A673 (cell line): Measurements from ENCODE around the gene RNGTT.

Experiments
- EZH2 ChIP-seq: fragments of 200-600 bp; sonication (generic); IDR thresholded peaks from 2 replicates; pipeline ENCODE4 v1.6.1; 2017; ENCODE audit warnings: borderline replicate concordance, low read depth, mild to moderate bottlenecking, mixed read lengths, antibody characterized with exemption, low read length; ENCODE audit not compliant: poor library complexity, severe bottlenecking
- TF ChIP-seq, protein P1 (sequence below): fragments of 300-800, 200-600 bp; sonication (generic); conservative IDR thresholded peaks from 2 replicates; pipeline ENCODE4 v1.5.1; 2017; ENCODE audit warnings: low read depth, mild to moderate bottlenecking, antibody characterized with exemption, low read length, moderate library complexity, mixed read lengths

DNA sequence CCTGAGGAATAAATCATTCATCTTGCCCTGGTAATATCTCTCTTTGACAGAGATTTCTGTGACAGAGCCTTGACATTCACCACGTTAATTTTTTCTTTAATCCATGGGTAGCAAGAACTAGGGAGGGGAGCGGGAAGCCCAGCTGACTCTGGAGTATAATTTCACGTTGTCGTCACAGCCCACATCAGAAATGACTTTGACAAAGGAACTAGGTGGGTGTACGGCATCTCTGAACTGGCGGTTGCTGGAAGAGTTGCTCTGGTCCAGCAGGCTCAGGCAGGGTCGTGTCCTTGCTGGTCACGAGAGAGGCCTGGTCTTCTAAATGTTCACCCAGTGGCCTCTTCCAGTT lies 400.2 kb downstream of the RNGTT start:
- TF ChIP-seq, protein P1, sequence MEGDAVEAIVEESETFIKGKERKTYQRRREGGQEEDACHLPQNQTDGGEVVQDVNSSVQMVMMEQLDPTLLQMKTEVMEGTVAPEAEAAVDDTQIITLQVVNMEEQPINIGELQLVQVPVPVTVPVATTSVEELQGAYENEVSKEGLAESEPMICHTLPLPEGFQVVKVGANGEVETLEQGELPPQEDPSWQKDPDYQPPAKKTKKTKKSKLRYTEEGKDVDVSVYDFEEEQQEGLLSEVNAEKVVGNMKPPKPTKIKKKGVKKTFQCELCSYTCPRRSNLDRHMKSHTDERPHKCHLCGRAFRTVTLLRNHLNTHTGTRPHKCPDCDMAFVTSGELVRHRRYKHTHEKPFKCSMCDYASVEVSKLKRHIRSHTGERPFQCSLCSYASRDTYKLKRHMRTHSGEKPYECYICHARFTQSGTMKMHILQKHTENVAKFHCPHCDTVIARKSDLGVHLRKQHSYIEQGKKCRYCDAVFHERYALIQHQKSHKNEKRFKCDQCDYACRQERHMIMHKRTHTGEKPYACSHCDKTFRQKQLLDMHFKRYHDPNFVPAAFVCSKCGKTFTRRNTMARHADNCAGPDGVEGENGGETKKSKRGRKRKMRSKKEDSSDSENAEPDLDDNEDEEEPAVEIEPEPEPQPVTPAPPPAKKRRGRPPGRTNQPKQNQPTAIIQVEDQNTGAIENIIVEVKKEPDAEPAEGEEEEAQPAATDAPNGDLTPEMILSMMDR = no peak
- no peak for TF ChIP-seq EZH2
